Keratinocyte (primary cell): Measurements from ENCODE around the gene ANKMY1.
"Not testable (repeated sequence)": the region's sequence is repeated elsewhere in the genome, so short reads cannot be mapped to it uniquely, and the experiment has no call there.

ENCODE experiments used
- CTCF ChIP-seq, 3 experiments: IDR thresholded peaks in 1 of 3; conservative IDR thresholded peaks in 1 of 3; optimal IDR thresholded peaks in 1 of 3; 2 replicates in 2 of 3; 3 replicates in 1 of 3; pipeline versions ENCODE3 to v1.5.1; 2011; ENCODE audit warnings: low read length in 3 of 3, mild to moderate bottlenecking in 3 of 3, moderate library complexity in 2 of 3, control low read depth in 1 of 3, inconsistent platforms in 1 of 3; ENCODE audit not compliant: insufficient read depth in 2 of 3; ENCODE audit errors: extremely low read depth in 1 of 3
- EZH2 ChIP-seq: IDR thresholded peaks from one replicate; pipeline ENCODE4 v1.6.1; 2012; ENCODE audit warnings: inconsistent platforms, mild to moderate bottlenecking, low read length, moderate library complexity

DNA sequence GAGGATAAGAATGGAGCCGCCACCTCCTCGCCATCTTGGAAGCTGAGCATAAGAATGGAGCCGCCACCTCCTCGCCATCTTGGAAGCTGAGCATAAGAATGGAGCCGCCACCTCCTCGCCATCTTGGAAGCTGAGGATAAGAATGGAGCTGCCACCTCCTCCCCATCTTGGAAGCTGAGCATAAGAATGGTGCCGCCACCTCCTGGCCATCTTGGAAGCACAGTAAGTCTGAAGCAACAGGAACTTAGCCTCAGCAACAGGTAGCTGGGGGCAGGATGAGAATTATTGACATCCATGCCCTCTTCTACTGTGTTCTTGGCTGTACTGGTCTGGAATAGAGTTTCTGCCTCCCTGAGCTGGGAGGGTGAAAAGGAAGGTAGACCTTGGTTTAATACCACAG, 60.7 kb downstream of the ANKMY1 start:
- TF ChIP-seq CTCF (optimal IDR thresholded peaks at IDR 0.05 in 1 of 3, IDR thresholded peaks at IDR 0.05 in 1 of 3, conservative IDR thresholded peaks at IDR 0.05 in 1 of 3; ENCODE audit: extremely low read depth in 1 of 3, insufficient read depth in 2 of 3, low read length in 3 of 3) = peak; percentile 54 to 77 (median 66)
- TF ChIP-seq EZH2 = not testable (repeated sequence)
